ENCODE measurements around the gene SENP3.

SENP3 gene

GRCh38 chr17:7575959-7576358, 14.2 kb downstream of the SENP3 start:
- no peak overlapping the region for H3K4me3 ChIP-seq (ENCODE audit: control insufficient read depth, low read depth, low read length)
- DNase-seq (ENCODE audit: low read depth) = no peak
- TF ChIP-seq, protein P1, sequence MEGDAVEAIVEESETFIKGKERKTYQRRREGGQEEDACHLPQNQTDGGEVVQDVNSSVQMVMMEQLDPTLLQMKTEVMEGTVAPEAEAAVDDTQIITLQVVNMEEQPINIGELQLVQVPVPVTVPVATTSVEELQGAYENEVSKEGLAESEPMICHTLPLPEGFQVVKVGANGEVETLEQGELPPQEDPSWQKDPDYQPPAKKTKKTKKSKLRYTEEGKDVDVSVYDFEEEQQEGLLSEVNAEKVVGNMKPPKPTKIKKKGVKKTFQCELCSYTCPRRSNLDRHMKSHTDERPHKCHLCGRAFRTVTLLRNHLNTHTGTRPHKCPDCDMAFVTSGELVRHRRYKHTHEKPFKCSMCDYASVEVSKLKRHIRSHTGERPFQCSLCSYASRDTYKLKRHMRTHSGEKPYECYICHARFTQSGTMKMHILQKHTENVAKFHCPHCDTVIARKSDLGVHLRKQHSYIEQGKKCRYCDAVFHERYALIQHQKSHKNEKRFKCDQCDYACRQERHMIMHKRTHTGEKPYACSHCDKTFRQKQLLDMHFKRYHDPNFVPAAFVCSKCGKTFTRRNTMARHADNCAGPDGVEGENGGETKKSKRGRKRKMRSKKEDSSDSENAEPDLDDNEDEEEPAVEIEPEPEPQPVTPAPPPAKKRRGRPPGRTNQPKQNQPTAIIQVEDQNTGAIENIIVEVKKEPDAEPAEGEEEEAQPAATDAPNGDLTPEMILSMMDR (IDR thresholded peaks at IDR 0.05; ENCODE audit: control insufficient read depth, insufficient read depth, low read depth, low read length, missing control alignments) = no peak

GRCh38 chr17:7576432-7576937, 14.8 kb downstream of the SENP3 start:
- TF ChIP-seq, protein P1 (IDR thresholded peaks at IDR 0.05; ENCODE audit: control insufficient read depth, insufficient read depth, low read depth, low read length, missing control alignments) = no peak
- no peak for DNase-seq (ENCODE audit: low read depth)

DNA sequence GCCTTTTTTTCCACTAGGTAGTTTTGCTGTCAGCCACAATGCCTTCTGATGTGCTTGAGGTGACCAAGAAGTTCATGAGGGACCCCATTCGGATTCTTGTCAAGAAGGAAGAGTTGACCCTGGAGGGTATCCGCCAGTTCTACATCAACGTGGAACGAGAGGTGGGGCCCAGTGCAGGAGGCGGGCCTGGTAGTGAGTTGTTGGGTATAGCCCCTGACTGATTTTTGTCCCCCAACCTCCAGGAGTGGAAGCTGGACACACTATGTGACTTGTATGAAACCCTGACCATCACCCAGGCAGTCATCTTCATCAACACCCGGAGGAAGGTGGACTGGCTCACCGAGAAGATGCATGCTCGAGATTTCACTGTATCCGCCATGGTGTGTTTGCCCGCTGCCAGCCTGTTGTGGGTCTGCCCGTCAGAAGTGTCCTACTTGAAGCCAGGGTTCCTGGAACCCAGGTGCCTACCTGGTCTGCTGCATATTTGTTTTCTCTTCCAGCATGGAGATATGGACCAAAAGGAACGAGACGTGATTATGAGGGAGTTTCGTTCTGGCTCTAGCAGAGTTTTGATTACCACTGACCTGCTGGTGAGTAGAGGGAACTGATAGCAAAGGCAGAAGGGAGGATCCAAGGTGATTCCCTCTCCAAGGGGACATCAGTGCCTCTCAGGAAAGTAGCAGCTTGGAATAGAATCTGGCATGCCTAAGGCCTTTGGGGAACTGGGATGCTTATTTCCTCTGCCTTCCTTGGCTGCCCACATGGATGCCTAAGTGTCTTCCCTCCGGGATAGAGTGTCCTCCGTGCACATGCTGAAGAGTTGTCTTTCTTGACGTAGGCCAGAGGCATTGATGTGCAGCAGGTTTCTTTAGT, 15.8 kb downstream of the SENP3 start:
- no peak for DNase-seq (ENCODE audit: low read depth)
- no peak overlapping the region for H3K4me3 ChIP-seq (ENCODE audit: control insufficient read depth, low read depth, low read length)
- TF ChIP-seq, protein P1 (IDR thresholded peaks at IDR 0.05; ENCODE audit: control insufficient read depth, insufficient read depth, low read depth, low read length, missing control alignments) = no peak

More at GRCh38 chr17:7576432-7576937, 14.8 kb downstream of the SENP3 start:
- H3K4me3 ChIP-seq (ENCODE audit: control insufficient read depth, low read depth, low read length) = no peak overlapping the region

DNA sequence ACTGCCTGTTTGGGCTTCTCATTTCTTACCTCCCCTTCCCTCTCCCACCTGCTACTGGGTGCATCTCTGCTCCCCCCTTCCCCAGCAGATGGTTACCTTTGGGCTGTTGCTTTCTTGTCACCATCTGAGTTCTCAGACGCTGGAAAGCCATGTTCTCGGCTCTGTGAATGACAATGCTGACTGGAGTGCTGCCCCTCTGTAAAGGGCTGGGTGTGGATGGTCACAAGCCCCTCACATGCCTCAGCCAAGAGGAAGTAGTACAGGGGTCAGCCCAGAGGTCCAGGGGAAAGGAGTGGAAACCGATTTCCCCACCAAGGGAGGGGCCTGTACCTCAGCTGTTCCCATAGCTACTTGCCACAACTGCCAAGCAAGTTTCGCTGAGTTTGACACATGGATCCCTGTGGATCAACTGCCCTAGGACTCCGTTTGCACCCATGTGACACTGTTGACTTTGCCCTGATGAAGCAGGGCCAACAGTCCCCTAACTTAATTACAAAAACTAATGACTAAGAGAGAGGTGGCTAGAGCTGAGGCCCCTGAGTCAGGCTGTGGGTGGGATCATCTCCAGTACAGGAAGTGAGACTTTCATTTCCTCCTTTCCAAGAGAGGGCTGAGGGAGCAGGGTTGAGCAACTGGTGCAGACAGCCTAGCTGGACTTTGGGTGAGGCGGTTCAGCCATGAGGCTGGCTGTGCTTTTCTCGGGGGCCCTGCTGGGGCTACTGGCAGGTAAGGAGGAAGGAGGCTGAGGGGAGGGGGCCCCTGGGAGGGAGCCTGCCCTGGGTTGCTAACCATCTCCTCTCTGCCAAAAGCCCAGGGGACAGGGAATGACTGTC, 17.5 kb downstream of the SENP3 start, which contains the start of gene CD68:
TSS of gene CD68 (plus strand) at position 638 of the 833 bp plus-strand sequence. CDS start at position 678, 40 bp downstream.
- TF ChIP-seq, protein P1 (IDR thresholded peaks at IDR 0.05; ENCODE audit: control insufficient read depth, insufficient read depth, low read depth, low read length, missing control alignments) = no peak
- peak within 1 kb of the TSS; percentile 15 for H3K4me3 ChIP-seq (ENCODE audit: control insufficient read depth, low read depth, low read length)
- DNase-seq (ENCODE audit: low read depth) = peak; percentile 70

GRCh38 chr17:7579834-7580603, 18.3 kb downstream of the SENP3 start:
- no peak for DNase-seq (ENCODE audit: low read depth)
- H3K4me3 ChIP-seq (ENCODE audit: control insufficient read depth, low read depth, low read length) = peak overlapping the region; percentile 4
- TF ChIP-seq, protein P1 (IDR thresholded peaks at IDR 0.05; ENCODE audit: control insufficient read depth, insufficient read depth, low read depth, low read length, missing control alignments) = no peak
